HG03469 (cell line): ENCODE measurements around the gene TTLL13.
A peak's percentile ranks its signal among the peaks of the same experiment; 100 is the strongest.
"Not testable (repeated sequence)": the region's sequence is repeated elsewhere in the genome, so short reads cannot be mapped to it uniquely, and the experiment has no call there.

Experiments
- ATAC-seq: cut with Tn5 transposase; IDR thresholded peaks from one replicate; pipeline ENCODE4 v1.9.1; 2021; ENCODE audit warnings: mild to moderate bottlenecking, moderate library complexity, moderate number of reproducible peaks; ENCODE audit not compliant: unreplicated experiment

Gene TTLL13

DNA sequence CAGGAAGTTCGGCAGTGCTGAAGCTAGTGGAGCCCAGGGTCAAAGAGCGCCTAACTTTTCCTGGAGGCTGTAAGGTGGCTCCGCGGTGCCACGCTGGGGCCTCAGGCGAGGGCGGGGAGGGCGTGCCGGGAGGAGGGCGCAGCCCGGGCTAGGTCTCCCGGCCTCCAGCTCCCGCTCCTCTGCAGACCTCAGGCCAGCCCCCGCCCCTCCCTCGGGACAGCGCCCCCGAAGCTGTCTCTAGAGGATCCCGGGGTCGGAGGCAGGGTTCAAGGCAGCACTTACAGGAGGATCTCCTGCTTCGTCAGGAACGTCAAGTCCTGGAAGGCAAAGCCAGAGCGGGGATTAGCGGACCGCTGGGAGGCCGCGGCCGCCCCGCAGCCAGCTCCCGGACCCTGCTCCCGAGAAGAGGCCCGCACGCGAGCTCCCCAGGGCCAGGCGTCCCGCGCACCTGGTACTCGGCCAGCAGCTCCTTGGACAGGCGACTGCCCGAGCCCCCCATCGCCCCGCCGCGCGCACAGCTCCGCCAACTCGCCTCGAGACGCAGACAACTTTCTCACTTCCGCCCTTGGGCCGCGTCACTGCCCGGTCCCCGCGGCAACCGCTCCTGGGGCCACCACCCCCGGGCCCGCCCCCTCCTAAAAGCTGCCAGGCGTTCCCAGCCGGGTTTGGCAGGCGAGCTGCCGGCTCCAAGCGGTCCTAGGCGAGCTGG lies 15.8 kb upstream of the TTLL13 start, which contains the start of gene CIB1:
Gene CIB1 (minus strand): TSS at position 555 of the 709 bp plus-strand sequence. CDS start 56 bp downstream, at position 499.
- ATAC-seq, result peak; percentile 64

DNA sequence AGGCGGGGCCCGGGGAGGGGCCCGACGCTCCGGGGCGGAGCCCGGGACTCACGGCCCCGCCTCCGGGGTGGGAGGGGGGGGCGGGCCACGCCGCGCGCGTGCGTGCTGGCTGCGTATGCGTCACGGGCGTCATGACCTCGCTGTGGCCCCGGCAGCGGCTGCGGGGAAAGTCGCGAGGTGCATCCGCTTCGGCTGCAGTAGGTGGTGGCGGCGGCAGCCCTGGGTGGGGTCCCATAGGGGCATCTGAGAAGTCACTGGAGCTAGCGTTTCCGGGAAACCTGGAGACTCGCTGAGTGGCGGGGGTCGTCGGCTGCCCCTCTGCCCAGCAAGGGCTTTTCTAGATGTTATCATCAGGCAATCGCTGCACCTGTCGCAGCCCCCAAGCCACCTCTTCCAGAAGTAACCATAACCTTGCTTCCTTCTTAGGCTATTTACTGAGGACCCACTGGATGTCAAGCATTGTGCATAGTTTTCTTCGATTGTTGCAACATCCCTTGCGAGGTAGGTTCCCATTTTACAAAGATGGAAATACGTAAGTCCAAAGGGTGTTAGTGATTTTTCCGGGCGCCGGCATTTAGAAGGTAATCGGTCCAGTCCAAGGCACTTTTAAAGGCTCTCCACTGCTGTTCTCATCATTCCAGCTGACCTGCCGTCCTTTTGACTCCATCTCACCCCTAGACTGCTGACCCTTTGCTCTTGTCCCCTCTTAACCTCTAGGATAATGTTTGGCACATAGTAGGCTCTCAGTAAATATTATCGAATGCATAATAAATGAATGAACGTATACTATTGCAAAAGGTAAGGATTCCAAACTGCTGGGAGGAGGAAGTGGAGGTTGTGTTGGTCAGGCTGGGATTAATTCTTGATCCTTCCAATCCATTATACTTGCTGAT lies 15.0 kb upstream of the TTLL13 start, which contains the start of gene GDPGP1:
Gene GDPGP1 (plus strand): TSS at position 114 of the 893 bp plus-strand sequence. CDS start 6,700 bp downstream, outside the sequence.
- ATAC-seq, result peak; percentile 36

DNA sequence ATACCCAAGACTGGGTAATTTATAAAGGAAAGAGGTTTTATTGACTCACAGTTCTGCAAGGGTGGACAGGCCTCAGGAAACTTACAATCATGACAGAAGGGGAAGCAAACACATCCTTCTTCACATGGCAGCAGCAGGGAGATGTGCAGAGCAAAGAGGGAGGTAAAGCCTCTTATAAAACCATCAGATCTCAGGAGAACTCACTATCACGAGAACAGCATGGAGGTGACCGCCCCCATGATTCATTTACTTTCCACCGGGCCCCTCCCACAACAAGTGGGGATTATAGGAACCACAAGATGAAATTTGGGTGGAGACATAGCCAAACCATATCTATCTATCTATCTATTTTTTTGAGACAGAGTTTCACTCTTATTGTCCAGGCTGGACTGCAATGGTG lies 10.0 kb upstream of the TTLL13 start:
- no peak for ATAC-seq

GRCh38 chr15:90240856-90241255 lies 8.5 kb upstream of the TTLL13 start:
- ATAC-seq, result no peak

- ATAC-seq, result no peak
Observed at GRCh38 chr15:90241343-90242192, 7.8 kb upstream of the TTLL13 start.

GRCh38 chr15:90243943-90244639 lies 5.3 kb upstream of the TTLL13 start:
- ATAC-seq, result no peak

DNA sequence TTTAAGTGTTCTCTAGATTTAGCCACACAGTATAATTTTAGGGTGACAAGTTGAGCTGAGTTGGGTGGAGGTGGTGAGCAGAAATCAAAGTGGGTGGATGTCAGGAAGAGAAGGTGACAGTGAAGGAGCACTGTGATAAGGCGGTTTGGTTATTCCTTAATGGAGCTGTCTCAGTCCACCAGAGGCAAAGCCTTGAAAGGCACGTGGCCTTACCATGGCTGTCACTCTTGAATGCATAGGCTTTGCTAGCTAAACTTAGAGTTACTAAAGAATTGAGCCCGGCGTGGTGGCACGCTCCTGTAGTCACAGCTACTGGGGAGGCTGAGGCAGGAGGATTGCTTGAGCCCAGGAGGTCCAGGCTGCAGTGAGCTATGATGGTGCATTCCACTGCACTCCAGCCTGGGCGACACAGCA lies 560 bp upstream of the TTLL13 start:
- no peak for ATAC-seq

- ATAC-seq, result no peak
Observed at GRCh38 chr15:90257776-90258175, 8.4 kb downstream of the TTLL13 start.

DNA sequence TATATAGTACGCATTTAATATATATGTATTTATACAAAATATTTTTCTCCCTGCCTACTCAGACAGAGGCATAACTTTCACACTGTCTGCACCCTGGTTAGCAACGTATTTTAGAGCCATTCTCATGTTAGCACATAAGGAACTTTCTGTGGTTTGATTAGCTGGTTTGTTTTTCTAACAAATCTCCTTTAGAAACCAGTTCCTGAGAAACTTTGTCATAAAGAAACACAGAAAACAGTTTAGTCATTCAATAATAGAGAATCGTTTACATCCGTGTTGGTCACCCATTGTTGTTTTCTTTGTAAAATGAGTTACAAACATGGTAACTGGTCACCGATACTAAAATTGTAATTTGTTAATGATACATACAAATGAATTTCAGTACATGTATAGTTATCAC lies 10.2 kb downstream of the TTLL13 start:
- ATAC-seq, result peak; percentile 59

DNA sequence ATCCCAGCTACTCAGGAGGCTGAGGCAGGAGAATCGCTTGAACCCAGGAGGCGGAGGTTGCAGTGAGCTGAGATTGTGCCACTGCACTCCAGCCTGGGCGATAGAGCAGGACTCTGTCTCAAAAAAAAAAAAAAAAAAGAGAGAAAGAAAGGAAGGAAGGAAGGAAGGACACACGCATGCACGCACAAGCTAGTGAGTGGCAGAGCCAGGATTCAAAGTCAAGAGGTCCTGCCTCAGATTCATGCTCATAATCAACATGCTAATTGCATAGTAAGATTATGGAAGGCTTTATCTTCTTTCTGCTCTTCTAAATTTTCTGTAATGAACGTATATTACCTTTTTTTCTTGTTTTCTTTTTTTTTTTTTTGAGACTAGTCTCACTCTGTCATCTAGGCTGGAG lies 11.4 kb downstream of the TTLL13 start:
- ATAC-seq, result not testable (repeated sequence)

DNA sequence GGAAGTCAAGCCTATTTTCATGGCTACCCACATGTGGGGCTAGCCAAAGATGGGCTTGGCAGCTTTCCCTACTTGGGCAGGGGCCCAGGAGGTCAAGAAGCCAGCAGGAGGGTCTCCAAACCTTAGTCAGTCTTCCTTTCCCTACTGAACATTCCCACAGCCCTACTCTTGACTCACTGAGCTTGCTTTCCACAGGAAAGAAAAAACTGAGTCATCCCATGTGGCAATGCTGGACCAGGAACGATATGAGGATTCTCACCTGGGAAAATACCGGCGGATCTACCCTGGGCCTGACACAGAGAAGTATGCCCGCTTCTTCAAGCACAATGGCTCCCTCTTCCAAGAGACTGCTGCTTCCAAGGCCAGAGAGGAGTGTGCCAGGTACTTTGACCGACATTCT lies 12.5 kb downstream of the TTLL13 start:
- no peak for ATAC-seq

GRCh38 chr15:90262426-90262825 lies 13.1 kb downstream of the TTLL13 start:
- ATAC-seq, result no peak

- no peak for ATAC-seq
Observed at GRCh38 chr15:90264671-90265070, 15.3 kb downstream of the TTLL13 start.

DNA sequence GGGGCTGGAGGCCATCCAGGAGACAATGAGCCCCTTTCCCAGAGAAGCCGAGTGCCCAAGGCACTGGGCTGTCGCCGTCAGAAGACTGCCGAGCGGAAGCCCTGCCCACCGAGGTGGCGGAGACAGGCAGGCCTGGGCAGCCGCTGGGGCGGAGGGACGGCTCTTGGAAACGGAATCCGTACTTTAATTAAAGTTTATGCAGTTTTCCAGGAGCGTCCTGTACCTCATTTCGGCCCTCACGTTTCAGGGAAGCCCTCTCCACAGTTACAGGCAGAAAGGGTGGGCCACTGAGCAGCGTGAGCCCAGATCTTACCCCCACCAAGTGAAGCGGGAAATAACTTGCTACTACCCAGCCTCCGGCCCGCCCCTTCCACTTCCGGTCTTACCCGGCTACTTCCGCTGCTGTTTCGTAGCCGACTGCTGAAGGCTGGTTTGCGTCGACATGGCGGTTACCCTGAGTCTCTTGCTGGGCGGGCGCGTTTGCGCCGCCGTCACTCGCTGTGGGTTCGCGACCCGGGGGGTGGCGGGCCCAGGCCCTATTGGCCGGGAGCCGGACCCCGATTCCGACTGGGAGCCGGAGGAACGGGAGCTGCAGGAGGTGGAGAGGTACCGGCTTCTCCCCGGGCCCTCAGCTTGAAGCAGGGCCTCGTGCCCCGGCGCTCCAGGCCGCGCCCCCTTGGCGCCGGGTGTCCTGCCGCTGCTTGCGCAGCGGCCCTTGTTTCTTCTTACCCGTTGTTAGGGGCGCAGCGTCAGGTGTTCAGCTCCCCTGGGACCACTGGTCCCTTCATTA lies 16.1 kb downstream of the TTLL13 start, which contains the start of gene NGRN:
Gene NGRN (plus strand): TSS at position 402 of the 790 bp plus-strand sequence. CDS start 41 bp downstream, at position 443.
- ATAC-seq, result peak; percentile 84

DNA sequence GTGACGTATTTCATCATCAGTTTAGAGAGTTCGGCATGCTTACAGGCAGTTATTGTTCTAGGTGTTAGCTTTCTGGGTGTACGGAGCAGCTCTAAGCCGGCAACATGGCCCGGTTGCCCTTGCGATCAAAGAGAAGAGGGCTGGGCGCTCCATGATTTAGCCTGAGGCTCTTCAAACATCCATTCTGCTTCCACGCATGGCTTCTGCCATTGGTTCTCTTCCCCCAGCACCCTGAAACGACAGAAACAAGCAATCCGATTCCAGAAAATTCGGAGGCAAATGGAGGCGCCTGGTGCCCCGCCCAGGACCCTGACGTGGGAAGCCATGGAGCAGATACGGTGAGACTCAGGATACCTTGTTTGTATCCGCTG lies 16.7 kb downstream of the TTLL13 start:
- ATAC-seq, result no peak

DNA sequence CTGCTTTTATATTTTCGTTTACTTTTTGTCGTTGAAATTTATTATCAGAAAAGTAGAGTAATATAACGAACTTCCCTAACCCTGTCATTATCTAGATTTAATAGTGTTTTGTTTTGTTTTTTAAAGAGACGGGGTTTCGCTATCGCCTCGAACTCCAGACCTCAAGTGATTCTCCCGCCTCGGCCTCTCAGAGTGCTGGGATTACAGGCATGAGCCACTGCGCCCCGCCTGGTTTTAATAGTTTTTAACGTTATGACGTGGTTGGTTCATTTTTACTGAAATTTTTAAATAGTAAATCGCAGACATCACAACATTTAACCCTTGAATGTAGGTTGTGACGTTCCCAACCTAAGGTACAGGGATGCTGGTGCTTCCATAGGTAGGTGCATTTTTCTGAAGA lies 17.1 kb downstream of the TTLL13 start:
- no peak for ATAC-seq

DNA sequence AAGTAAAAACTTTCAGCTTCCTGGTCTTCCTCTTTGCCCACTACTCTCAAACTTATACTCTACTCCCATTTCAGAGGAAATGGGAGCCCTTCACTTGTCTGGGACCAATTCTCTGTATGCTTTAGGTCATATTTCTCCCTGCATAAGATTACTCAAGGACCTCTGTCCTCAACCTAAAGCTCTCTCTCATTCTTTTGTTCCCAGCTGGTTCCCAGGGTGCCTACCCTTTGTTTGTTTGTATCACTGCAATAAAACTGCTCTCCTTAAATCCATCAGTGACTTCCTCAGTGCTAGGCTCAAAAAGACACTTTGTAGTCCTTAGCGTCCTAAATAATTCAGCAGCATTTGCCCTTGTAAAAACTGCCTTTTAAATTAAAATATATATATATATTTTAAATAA lies 19.1 kb downstream of the TTLL13 start:
- no peak for ATAC-seq

DNA sequence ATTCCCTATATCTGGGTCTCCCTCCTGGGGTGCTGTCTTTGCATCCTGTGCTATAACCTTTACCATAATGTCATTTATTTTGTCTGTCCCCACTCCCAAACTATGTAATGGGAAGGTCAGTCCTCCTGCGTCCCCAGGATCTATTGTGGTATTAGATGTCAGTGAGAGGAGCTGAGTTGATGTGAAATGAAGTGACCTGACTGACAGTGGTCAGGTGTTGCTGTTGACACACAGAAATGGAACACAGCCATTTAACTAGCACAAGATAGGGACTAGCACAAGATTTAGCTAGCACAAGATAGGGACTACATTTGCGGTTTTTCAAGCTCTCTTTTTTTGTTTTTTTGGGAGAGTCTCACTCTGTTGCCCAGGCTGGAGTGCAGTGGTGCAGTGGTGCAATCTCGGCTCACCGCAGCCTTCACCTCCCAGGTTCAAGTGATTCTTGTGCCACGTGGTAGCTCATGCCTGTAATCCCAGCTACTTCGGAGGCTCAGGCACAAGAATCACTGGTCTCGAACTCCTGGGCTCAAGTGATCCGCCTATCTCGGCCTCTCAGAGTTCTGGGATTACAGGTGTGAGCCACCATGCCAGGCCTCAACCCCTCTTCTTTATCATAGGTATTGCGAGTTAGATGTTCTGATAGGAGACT lies 21.3 kb downstream of the TTLL13 start:
- no peak for ATAC-seq
